H1 (cell line): ENCODE results near the gene CLEC4F. TPM values are rescaled to one million over a fixed set of nuclear protein-coding genes. Genes with fewer than 3 reads are reported as not detected.

Experiments used
- GABPA ChIP-seq: IDR thresholded peaks from 2 replicates; pipeline ENCODE4 v1.6.1; 2011; ENCODE audit warnings: mild to moderate bottlenecking, low read length, moderate library complexity, borderline replicate concordance; ENCODE audit not compliant: insufficient read depth
- KDM1A ChIP-seq: fragments of 200-600, 300-600 bp; sonication (generic); IDR thresholded peaks from 2 replicates; pipeline ENCODE4 v1.7.1; 2016; ENCODE audit warnings: mild to moderate bottlenecking, low read length, borderline replicate concordance
- MAX ChIP-seq: IDR thresholded peaks from 2 replicates; pipeline ENCODE4 v1.6.1; 2012; ENCODE audit warnings: inconsistent platforms
- RAD21 ChIP-seq, 2 experiments: IDR thresholded peaks in 1 of 2; conservative IDR thresholded peaks in 1 of 2; 2 replicates each; pipeline ENCODE4 v1.6.1; 2011; ENCODE audit warnings: low read depth in 2 of 2, low read length in 2 of 2, improper control_type of control experiment in 1 of 2, inconsistent platforms in 1 of 2, mild to moderate bottlenecking in 1 of 2, moderate library complexity in 1 of 2
- RBBP5 ChIP-seq: IDR thresholded peaks from 2 replicates; pipeline ENCODE4 v1.7.1; 2012; ENCODE audit warnings: low read depth, mild to moderate bottlenecking, inconsistent platforms, low read length, moderate library complexity, borderline replicate concordance
- RXRA ChIP-seq: IDR thresholded peaks from 2 replicates; pipeline ENCODE4 v1.6.1; 2011; ENCODE audit warnings: low read depth, mild to moderate bottlenecking, low read length, moderate library complexity; ENCODE audit not compliant: insufficient read depth
- polyA plus RNA-seq, 7 experiments: library from polyadenylated mRNA; depleted of rRNA in 3 of 7; stranded (reverse) in 5 of 7; unstranded in 2 of 7; fragments of >200 nt in 5 of 7; fragments of 200-250 nt in 2 of 7; gene quantifications; 1 replicate in 5 of 7; 2 replicates in 1 of 7; 4 replicates in 1 of 7; pipeline versions ENCODE4 v1.2.1 to v1.2.3, GENCODE V29; 2011 to 2013; ENCODE audit warnings: missing spikeins in 2 of 7, mixed read lengths in 2 of 7
- total RNA-seq: library from RNA; stranded (reverse); fragmentation: NEBNext Ultra II Directional; extraction: Animal tissue kit (Norgen Biotek cat#: 25700); gene quantifications from 2 replicates; pipeline ENCODE4 v1.2.1, GENCODE V29; 2021

The CLEC4F gene
- total and polyA plus RNA-seq, 2 of the 8 experiments (the other 6 are each of a cell fraction or from before 2014, with no cell fraction given) = not detected

GRCh38 chr2:70785137-70785911, 35.1 kb downstream of the CLEC4F start (continued):
- TF ChIP-seq RBBP5 (no peak), RXRA (no peak), MAX (peak; percentile 69), KDM1A (no peak), GABPA (no peak), RAD21 (IDR thresholded peaks at IDR 0.05 in 1 of 2, conservative IDR thresholded peaks at IDR 0.05 in 1 of 2; ENCODE audit: low read depth in 2 of 2, low read length in 2 of 2) (peak; percentile 89 to 93)
- TF ChIP-seq, all 59 proteins: peak for 5
